ENCODE measurements around the gene ATM.

DNA sequence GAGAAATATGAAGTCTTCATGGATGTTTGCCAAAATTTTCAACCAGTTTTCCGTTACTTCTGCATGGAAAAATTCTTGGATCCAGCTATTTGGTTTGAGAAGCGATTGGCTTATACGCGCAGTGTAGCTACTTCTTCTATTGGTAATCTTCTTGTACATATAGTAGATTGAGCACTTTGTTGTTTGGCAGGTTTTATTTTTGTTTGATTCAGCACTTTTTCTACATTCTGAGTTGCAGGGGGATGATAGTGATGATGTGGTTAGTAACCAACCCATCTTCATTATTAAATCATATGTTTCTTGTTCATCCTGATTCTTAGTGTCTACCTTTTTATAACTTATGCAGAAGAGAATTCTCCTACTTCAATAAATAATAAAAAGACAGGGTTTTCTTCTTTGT is 122.9 kb downstream of the ATM start:
- TF ChIP-seq SNAI2 (CRISPR knock-in tag; IDR thresholded peaks at IDR 0.05): no peak
- TF ChIP-seq ESRRG (CRISPR knock-in tag; IDR thresholded peaks at IDR 0.05): no peak
- TF ChIP-seq ZFP3 (CRISPR knock-in tag; IDR thresholded peaks at IDR 0.05): no peak
- no peak for TF ChIP-seq TSHZ2 (CRISPR knock-in tag; IDR thresholded peaks at IDR 0.05)
- no peak for TF ChIP-seq PPARA (CRISPR knock-in tag; IDR thresholded peaks at IDR 0.05; ENCODE audit: borderline replicate concordance)
- no peak for TF ChIP-seq ZNF565 (CRISPR knock-in tag; conservative IDR thresholded peaks at IDR 0.05; ENCODE audit: low read depth)
- no peak for TF ChIP-seq CSDC2 (CRISPR knock-in tag; IDR thresholded peaks at IDR 0.05)
- no peak for TF ChIP-seq RARB (CRISPR knock-in tag; IDR thresholded peaks at IDR 0.05)

All from SK-N-SH treated with all-trans-retinoic acid at 6 μM for 48 hours (cell line).